Stimulated activated naive CD4-positive, alpha-beta T cell (primary cell): ENCODE results near the gene LEPROT.
"Not testable (repeated sequence)": the region's sequence is repeated elsewhere in the genome, so short reads cannot be mapped to it uniquely, and the experiment has no call there.

Source experiments
- DNase-seq, 6 experiments: peaks; one replicate each; lab custom pipeline; 2025; lab: John Stamatoyannopoulos, UW

The LEPROT gene

GRCh38 chr1:65420590-65421350, at the start of gene LEPROT, which contains the start of gene LEPR:
Gene LEPROT (plus strand): TSS chr1:65420668. CDS start chr1:65420725, 57 bp downstream.
Gene LEPR (plus strand): TSS chr1:65420668. CDS start chr1:65565566, 144,898 bp downstream.
- DNase-seq: peak in 2 of 6 experiments; percentile 28 to 38

- no peak for DNase-seq
Measured at GRCh38 chr1:65371544-65371943, 48.9 kb upstream of the LEPROT start.

GRCh38 chr1:65372557-65372956, 47.9 kb upstream of the LEPROT start:
- DNase-seq: no peak

- DNase-seq: no peak
Measured at GRCh38 chr1:65377496-65378246, 42.8 kb upstream of the LEPROT start.

- DNase-seq: no peak
Measured at GRCh38 chr1:65378247-65378946, 42.1 kb upstream of the LEPROT start.

GRCh38 chr1:65384426-65384825, 36.0 kb upstream of the LEPROT start:
- not testable (repeated sequence) for DNase-seq

GRCh38 chr1:65386439-65386838, 34.0 kb upstream of the LEPROT start:
- DNase-seq: no peak

- no peak for DNase-seq
Measured at GRCh38 chr1:65387821-65388220, 32.6 kb upstream of the LEPROT start.

GRCh38 chr1:65388908-65389695, 31.4 kb upstream of the LEPROT start:
- DNase-seq: no peak

- DNase-seq: no peak
Measured at GRCh38 chr1:65392497-65392896, 28.0 kb upstream of the LEPROT start.

- DNase-seq: no peak
Measured at GRCh38 chr1:65393347-65393746, 27.1 kb upstream of the LEPROT start.

GRCh38 chr1:65393928-65394327, 26.5 kb upstream of the LEPROT start:
- no peak for DNase-seq

GRCh38 chr1:65395887-65396612, 24.4 kb upstream of the LEPROT start:
- DNase-seq: no peak

- DNase-seq: no peak
Measured at GRCh38 chr1:65398083-65398482, 22.4 kb upstream of the LEPROT start.

GRCh38 chr1:65399003-65399402, 21.5 kb upstream of the LEPROT start:
- DNase-seq: no peak

GRCh38 chr1:65401612-65402011, 18.9 kb upstream of the LEPROT start:
- DNase-seq: no peak

GRCh38 chr1:65404941-65405340, 15.5 kb upstream of the LEPROT start:
- DNase-seq: no peak

- no peak for DNase-seq
Measured at GRCh38 chr1:65407877-65408276, 12.6 kb upstream of the LEPROT start.

- DNase-seq: no peak
Measured at GRCh38 chr1:65409314-65409713, 11.2 kb upstream of the LEPROT start.

- no peak for DNase-seq
Measured at GRCh38 chr1:65409816-65410326, 10.6 kb upstream of the LEPROT start.
